GM12892 (cell line): Measurements from ENCODE around the gene MUSTN1.

ENCODE experiments used
- POLR2A ChIP-seq: IDR thresholded peaks from 2 replicates; pipeline ENCODE4 v1.6.1; 2011; ENCODE audit warnings: low read depth, low read length, control low read depth
- POLR2AphosphoS5 ChIP-seq: IDR thresholded peaks from 2 replicates; pipeline ENCODE4 v1.6.1; 2011; ENCODE audit warnings: low read depth, low read length, control low read depth

GRCh38 chr3:52816654-52817053 lies 18.2 kb downstream of the MUSTN1 start:
- no peak for TF ChIP-seq POLR2AphosphoS5
- no peak for TF ChIP-seq POLR2A
